SK-N-SH treated with all-trans-retinoic acid at 6 μM for 48 hours (cell line): ENCODE data around the gene SDK2.

Experiments used
- ARNTL ChIP-seq: fragments of 450-650 bp; formaldehyde crosslinking; IDR thresholded peaks from 2 replicates; pipeline ENCODE4 v1.5.0; 2020; ENCODE audit warnings: low read depth, mild to moderate bottlenecking, moderate library complexity, borderline replicate concordance
- ESRRG ChIP-seq: fragments of 250-450 bp; sonication (Bioruptor Pico); IDR thresholded peaks from 2 replicates; pipeline ENCODE4 v1.6.1; 2021; ENCODE audit warnings: mild to moderate bottlenecking
- GLIS3 ChIP-seq: fragments of 250-450 bp; sonication (Bioruptor Pico); IDR thresholded peaks from 2 replicates; pipeline ENCODE4 v1.5.0; 2020; ENCODE audit warnings: mild to moderate bottlenecking, moderate library complexity
- ISL1 ChIP-seq: fragments of 250-450 bp; sonication (Bioruptor Pico); IDR thresholded peaks from 2 replicates; pipeline ENCODE4 v2.1.2; 2022; ENCODE audit warnings: mild to moderate bottlenecking, moderate library complexity
- OSR1 ChIP-seq: fragments of 250-450 bp; sonication (Bioruptor Pico); IDR thresholded peaks from 2 replicates; pipeline ENCODE4 v1.8.0; 2022; ENCODE audit warnings: moderate library complexity, mild to moderate bottlenecking, inconsistent platforms
- PATZ1 ChIP-seq: fragments of 250-450 bp; sonication (Bioruptor Pico); IDR thresholded peaks from 2 replicates; pipeline ENCODE4 v1.8.0; 2020; ENCODE audit warnings: mild to moderate bottlenecking, moderate library complexity, borderline replicate concordance
- SNAI2 ChIP-seq: fragments of 250-450 bp; sonication (Bioruptor Pico); IDR thresholded peaks from 2 replicates; pipeline ENCODE4 v1.5.0; 2020; ENCODE audit warnings: mild to moderate bottlenecking, moderate library complexity
- TCF4 ChIP-seq: fragments of 250-450 bp; sonication (Bioruptor Pico); IDR thresholded peaks from 2 replicates; pipeline ENCODE4 v1.8.0; 2021; ENCODE audit warnings: mild to moderate bottlenecking, moderate library complexity, borderline replicate concordance
- TOX ChIP-seq: fragments of 250-450 bp; sonication (Bioruptor Pico); IDR thresholded peaks from 2 replicates; pipeline ENCODE4 v1.8.0; 2021; ENCODE audit warnings: mild to moderate bottlenecking, moderate library complexity, borderline replicate concordance
- TSHZ2 ChIP-seq: fragments of 250-450 bp; sonication (Bioruptor Pico); IDR thresholded peaks from 2 replicates; pipeline ENCODE4 v1.5.0; 2020; ENCODE audit warnings: mild to moderate bottlenecking, moderate library complexity

GRCh38 chr17:73648974-73649373 lies 4.7 kb upstream of the SDK2 start:
- TF ChIP-seq OSR1 (CRISPR knock-in tag) (no peak), ESRRG (CRISPR knock-in tag) (no peak), TCF4 (CRISPR knock-in tag) (peak; percentile 92; the same call in 1 of the 2 replicates), GLIS3 (CRISPR knock-in tag) (no peak), TSHZ2 (CRISPR knock-in tag) (no peak), PATZ1 (CRISPR knock-in tag) (no peak), ARNTL (CRISPR knock-in tag) (no peak), ISL1 (no peak), SNAI2 (CRISPR knock-in tag) (no peak), TOX (CRISPR knock-in tag) (no peak)
